ENCODE data around the gene KCNJ13.

KCNJ13 gene

DNA sequence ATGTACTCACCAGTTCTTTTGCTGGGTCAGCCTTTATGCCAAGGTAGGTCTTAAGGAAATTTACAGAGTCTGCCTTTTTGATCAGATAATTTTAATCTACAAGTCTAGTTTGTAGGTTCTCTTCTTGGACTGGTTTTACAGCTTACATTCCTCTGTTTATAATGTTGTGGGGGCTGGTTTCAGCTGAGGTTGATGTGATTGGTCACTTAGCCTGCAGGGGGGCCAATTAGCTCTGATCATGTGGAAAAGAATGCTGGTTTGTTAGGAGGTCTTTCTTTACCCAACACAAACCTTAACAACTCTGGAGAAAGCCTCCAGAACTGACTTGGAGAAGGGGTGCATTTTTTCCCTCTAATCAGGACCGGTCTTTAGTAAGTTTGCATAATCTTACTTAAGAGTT is at the start of gene KCNJ13:
KCNJ13 (minus strand) TSS at position 131 of the 400 bp plus-strand sequence. CDS start 5,203 bp downstream, outside the sequence.
- Histone ChIP-seq H3K4me3 (ENCODE audit: low read depth, low read length) (no peak within 1 kb of the TSS), H3K27ac (ENCODE audit: low read depth, low read length) (peak within 1 kb of the TSS; percentile 37), H3K36me3 (ENCODE audit: control insufficient read depth, insufficient read depth, low read length) (peaks cover 21% of the 10 kb centered on the region), H3K27me3 (ENCODE audit: control insufficient read depth, insufficient read depth, low read length) (no peaks in the 10 kb centered on the region), H3K9me3 (ENCODE audit: control insufficient read depth, insufficient read depth, low read length) (no peaks in the 10 kb centered on the region), H3K4me1 (ENCODE audit: control insufficient read depth, insufficient read depth, low read length) (peaks cover 10% of the 10 kb centered on the region), H3K9ac (ENCODE audit: low read depth, low read length) (no peak within 1 kb of the TSS)

DNA sequence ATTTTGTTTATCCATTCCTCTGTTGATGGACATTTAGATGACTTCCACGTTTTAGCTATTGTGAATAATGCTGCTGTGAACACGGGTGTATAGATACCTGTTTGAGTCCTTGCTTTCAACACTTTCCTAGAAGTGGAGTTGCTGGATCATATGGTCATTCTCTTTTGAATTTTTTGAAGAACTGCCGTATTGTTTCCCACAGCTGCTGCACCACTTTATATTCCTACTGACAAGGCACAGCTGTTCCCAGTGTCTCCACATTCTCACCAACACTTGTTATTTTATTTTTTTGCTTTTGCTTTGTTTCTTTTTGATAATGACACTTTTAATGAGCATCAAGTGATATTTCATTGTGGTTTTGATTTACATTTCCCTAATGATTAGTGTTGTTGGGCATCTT is 41.4 kb upstream of the KCNJ13 start:
- Histone ChIP-seq H3K9ac (ENCODE audit: low read depth, low read length) (no peak overlapping the region), H3K4me3 (ENCODE audit: low read depth, low read length) (no peak overlapping the region), H3K9me3 (ENCODE audit: control insufficient read depth, insufficient read depth, low read length) (no peaks in the 10 kb centered on the region), H3K4me1 (ENCODE audit: control insufficient read depth, insufficient read depth, low read length) (peaks cover 11% of the 10 kb centered on the region; the same call in 1 of the 2 replicates), H3K36me3 (ENCODE audit: control insufficient read depth, insufficient read depth, low read length) (peaks cover 77% of the 10 kb centered on the region), H3K27ac (ENCODE audit: low read depth, low read length) (no peak overlapping the region), H3K27me3 (ENCODE audit: control insufficient read depth, insufficient read depth, low read length) (no peaks in the 10 kb centered on the region)

DNA sequence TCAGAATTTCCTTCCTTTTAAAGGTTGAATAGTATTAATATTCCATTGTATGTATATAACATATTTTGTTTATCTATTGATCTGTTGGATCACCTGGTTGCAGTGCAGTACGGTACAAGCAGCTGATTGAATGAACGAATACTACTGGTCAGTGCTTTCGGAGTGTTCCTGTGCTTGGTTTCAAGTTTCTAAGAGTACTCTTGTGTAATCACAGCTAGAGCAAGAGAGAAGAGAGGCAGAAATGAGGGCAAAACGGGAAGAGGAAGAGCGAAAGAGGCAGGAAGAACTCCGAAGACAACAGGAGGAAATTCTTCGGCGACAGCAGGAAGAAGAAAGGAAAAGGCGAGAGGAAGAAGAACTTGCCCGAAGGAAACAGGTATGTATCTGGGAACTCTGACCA is 40.3 kb upstream of the KCNJ13 start:
- Histone ChIP-seq H3K4me3 (ENCODE audit: low read depth, low read length) (no peak overlapping the region), H3K27me3 (ENCODE audit: control insufficient read depth, insufficient read depth, low read length) (no peaks in the 10 kb centered on the region), H3K9me3 (ENCODE audit: control insufficient read depth, insufficient read depth, low read length) (no peaks in the 10 kb centered on the region), H3K27ac (ENCODE audit: low read depth, low read length) (no peak overlapping the region), H3K36me3 (ENCODE audit: control insufficient read depth, insufficient read depth, low read length) (peaks cover 84% of the 10 kb centered on the region), H3K4me1 (ENCODE audit: control insufficient read depth, insufficient read depth, low read length) (peaks cover 11% of the 10 kb centered on the region; the same call in 1 of the 2 replicates), H3K9ac (ENCODE audit: low read depth, low read length) (no peak overlapping the region)

DNA sequence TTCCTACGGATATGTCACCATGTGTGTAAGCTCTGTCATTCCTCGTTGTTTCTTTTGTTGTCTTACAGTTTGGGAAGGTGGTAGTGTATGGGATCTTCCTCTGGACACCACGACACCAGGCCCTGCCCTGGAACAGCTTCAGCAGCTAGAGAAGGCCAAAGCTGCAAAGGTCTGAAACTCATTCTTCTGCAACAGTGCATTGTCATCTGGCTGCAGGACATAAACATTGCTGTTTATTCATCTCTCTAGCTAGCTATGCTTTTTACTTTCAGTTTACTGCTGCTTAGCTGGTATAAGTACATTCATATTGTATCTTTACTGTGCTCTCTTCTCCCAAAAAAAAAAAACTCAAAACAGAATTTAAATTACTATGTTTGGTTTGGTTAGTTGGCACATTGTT is 39.2 kb upstream of the KCNJ13 start:
- Histone ChIP-seq H3K27ac (ENCODE audit: low read depth, low read length) (no peak overlapping the region), H3K4me3 (ENCODE audit: low read depth, low read length) (no peak overlapping the region), H3K36me3 (ENCODE audit: control insufficient read depth, insufficient read depth, low read length) (peaks cover 88% of the 10 kb centered on the region), H3K9me3 (ENCODE audit: control insufficient read depth, insufficient read depth, low read length) (no peaks in the 10 kb centered on the region), H3K9ac (ENCODE audit: low read depth, low read length) (no peak overlapping the region), H3K4me1 (ENCODE audit: control insufficient read depth, insufficient read depth, low read length) (peaks cover 11% of the 10 kb centered on the region; the same call in 1 of the 2 replicates), H3K27me3 (ENCODE audit: control insufficient read depth, insufficient read depth, low read length) (no peaks in the 10 kb centered on the region)

DNA sequence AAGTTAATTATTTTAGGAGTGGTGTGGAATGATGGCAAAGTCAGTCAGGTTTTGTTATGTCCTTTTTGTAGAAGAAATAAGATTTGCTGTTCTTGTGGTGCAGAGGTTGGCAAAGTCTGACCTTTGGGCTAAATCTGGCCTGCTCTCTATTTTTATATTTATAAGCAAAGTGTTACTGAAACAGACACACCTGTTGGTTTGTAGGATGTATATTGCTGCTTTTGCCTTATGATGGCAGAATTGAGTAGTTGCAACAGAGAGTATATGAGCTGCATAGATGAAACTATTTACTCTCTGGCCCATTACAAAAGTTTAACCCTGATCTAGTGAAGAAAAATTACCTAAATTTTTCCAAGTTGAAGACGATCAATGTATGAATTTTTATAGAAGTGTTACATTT is 34.1 kb upstream of the KCNJ13 start:
- no peak overlapping the region for H3K9ac ChIP-seq (ENCODE audit: low read depth, low read length)
- no peaks in the 10 kb centered on the region for H3K4me1 ChIP-seq (ENCODE audit: control insufficient read depth, insufficient read depth, low read length)
- H3K9me3 ChIP-seq (ENCODE audit: control insufficient read depth, insufficient read depth, low read length): no peaks in the 10 kb centered on the region
- H3K36me3 ChIP-seq (ENCODE audit: control insufficient read depth, insufficient read depth, low read length): peaks cover 81% of the 10 kb centered on the region
- H3K27me3 ChIP-seq (ENCODE audit: control insufficient read depth, insufficient read depth, low read length): no peaks in the 10 kb centered on the region
- no peak overlapping the region for H3K27ac ChIP-seq (ENCODE audit: low read depth, low read length)
- no peak overlapping the region for H3K4me3 ChIP-seq (ENCODE audit: low read depth, low read length)

DNA sequence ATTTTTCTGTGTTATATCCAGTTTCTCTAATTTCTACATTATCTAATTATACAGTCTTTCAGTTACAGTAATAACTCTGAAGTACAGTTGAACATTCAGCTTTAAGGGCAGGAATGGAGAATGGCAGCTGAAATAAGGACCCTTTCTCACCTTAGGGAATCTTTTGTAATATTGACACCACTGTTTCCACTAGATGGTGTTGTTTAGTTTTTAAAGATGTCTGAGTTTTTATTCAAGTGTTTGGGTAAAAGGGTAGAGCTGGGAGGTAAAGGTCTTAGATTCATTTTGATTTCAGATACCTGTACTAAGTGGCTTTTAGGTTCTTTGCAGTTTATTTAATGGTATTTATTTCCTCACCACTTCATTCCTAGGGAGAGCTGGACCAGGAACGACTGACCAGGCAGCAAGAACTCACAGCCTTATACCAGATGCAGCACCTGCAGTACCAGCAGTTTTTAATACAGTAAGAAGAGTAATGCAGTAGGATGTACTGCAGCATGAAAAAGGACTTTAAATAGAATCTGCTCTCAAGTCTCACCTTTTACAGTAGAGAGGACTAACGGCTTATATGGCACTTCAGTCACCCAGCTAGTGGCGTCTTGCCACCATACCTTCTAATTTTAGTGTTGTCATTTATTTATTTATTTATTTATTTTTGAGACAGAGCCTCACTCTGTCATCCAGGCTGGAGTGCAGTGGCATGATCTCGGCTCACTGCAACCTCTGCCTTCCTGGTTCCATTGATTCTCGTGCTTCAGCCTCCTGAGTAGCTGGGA is 33.2 kb upstream of the KCNJ13 start:
- Histone ChIP-seq H3K27me3 (ENCODE audit: control insufficient read depth, insufficient read depth, low read length) (no peaks in the 10 kb centered on the region), H3K36me3 (ENCODE audit: control insufficient read depth, insufficient read depth, low read length) (peaks cover 77% of the 10 kb centered on the region), H3K9me3 (ENCODE audit: control insufficient read depth, insufficient read depth, low read length) (no peaks in the 10 kb centered on the region), H3K4me3 (ENCODE audit: low read depth, low read length) (no peak overlapping the region), H3K27ac (ENCODE audit: low read depth, low read length) (no peak overlapping the region), H3K4me1 (ENCODE audit: control insufficient read depth, insufficient read depth, low read length) (no peaks in the 10 kb centered on the region), H3K9ac (ENCODE audit: low read depth, low read length) (no peak overlapping the region)

DNA sequence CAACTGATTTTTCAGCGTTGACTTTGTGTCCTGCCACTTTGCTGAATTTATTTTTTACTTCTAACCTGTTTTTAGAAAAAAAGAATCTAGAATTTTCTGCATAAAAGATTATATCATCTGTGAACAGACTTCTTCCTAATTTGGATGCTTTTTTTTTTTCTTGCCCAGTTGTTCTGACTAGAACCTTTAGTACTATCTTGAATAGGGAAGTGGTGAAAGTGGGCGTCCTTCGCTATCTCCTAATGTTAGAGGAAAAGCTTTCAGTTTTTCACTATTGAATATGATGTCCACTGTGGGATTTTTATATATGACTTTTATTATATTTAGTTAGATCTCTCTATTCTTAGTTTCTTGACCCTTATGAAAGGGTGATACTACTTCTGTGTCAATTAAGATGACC is 25.7 kb upstream of the KCNJ13 start:
- Histone ChIP-seq H3K4me3 (ENCODE audit: low read depth, low read length) (no peak overlapping the region), H3K36me3 (ENCODE audit: control insufficient read depth, insufficient read depth, low read length) (peaks cover 37% of the 10 kb centered on the region), H3K9ac (ENCODE audit: low read depth, low read length) (no peak overlapping the region), H3K9me3 (ENCODE audit: control insufficient read depth, insufficient read depth, low read length) (no peaks in the 10 kb centered on the region), H3K4me1 (ENCODE audit: control insufficient read depth, insufficient read depth, low read length) (peaks cover 4% of the 10 kb centered on the region; the same call in 1 of the 2 replicates), H3K27ac (ENCODE audit: low read depth, low read length) (no peak overlapping the region), H3K27me3 (ENCODE audit: control insufficient read depth, insufficient read depth, low read length) (no peaks in the 10 kb centered on the region)

DNA sequence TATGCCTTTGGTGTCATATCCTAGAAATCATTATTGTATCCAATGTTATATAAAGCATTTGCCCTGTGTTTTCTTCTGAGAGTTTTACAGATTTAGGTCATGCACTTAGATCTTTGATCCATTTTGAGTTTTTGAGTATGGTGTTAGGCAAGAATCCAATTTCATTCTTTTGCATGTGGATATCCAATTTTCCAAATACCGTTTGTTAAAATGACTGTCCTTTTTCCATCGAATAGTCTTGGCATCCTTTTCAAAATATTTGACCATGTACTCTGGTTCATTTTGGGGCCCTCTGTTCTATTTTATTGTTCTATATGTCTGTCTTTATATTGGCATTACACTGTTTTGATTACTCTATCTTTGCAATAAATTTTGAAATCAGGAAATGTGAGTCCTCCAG is 23.8 kb upstream of the KCNJ13 start:
- H3K36me3 ChIP-seq (ENCODE audit: control insufficient read depth, insufficient read depth, low read length): peaks cover 42% of the 10 kb centered on the region
- H3K27ac ChIP-seq (ENCODE audit: low read depth, low read length): no peak overlapping the region
- no peak overlapping the region for H3K4me3 ChIP-seq (ENCODE audit: low read depth, low read length)
- no peak overlapping the region for H3K9ac ChIP-seq (ENCODE audit: low read depth, low read length)
- H3K9me3 ChIP-seq (ENCODE audit: control insufficient read depth, insufficient read depth, low read length): no peaks in the 10 kb centered on the region
- peaks cover 4% of the 10 kb centered on the region; the same call in 1 of the 2 replicates for H3K4me1 ChIP-seq (ENCODE audit: control insufficient read depth, insufficient read depth, low read length)
- no peaks in the 10 kb centered on the region for H3K27me3 ChIP-seq (ENCODE audit: control insufficient read depth, insufficient read depth, low read length)

DNA sequence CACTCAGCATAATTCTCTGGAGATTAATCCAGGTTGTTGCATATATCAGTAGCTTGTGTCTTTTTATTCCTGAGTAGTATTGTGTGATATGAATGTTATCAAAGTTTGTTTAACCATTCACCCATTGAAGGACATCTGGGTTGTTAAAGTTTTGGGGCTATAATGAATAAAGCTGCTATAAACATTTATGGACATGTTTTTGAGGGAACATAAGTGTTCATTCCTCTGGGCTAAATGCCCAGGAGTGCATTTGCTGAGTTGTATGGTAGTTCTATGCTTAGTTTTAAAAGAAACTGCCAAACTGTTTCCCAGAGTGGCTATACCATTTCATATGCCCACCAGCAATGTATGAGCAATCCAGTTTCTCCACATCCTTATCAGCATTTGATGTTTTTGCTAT is 21.8 kb upstream of the KCNJ13 start:
- H3K9ac ChIP-seq (ENCODE audit: low read depth, low read length): no peak overlapping the region
- H3K9me3 ChIP-seq (ENCODE audit: control insufficient read depth, insufficient read depth, low read length): no peaks in the 10 kb centered on the region
- peaks cover 59% of the 10 kb centered on the region for H3K36me3 ChIP-seq (ENCODE audit: control insufficient read depth, insufficient read depth, low read length)

DNA sequence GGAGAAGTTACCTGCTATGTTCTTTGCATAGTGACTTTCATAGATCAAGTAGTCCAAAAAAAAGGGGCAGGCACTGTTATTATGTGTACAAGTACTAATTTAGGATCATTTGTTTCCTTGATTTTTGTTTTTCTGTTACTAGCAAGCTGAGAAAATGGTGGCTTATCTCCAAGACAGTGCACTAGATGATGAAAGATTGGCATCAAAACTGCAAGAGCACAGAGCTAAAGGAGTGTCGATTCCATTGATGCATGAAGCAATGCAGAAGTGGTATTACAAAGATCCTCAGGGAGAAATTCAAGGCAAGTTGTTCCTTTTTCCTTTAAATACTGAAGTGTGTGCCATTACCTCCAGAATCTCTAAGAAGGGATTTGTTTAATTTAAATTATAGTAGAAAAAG is 19.6 kb upstream of the KCNJ13 start:
- Histone ChIP-seq H3K9ac (ENCODE audit: low read depth, low read length) (no peak overlapping the region), H3K9me3 (ENCODE audit: control insufficient read depth, insufficient read depth, low read length) (no peaks in the 10 kb centered on the region), H3K4me3 (ENCODE audit: low read depth, low read length) (no peak overlapping the region), H3K4me1 (ENCODE audit: control insufficient read depth, insufficient read depth, low read length) (peaks cover 4% of the 10 kb centered on the region; the same call in 1 of the 2 replicates), H3K36me3 (ENCODE audit: control insufficient read depth, insufficient read depth, low read length) (peaks cover 82% of the 10 kb centered on the region), H3K27me3 (ENCODE audit: control insufficient read depth, insufficient read depth, low read length) (no peaks in the 10 kb centered on the region), H3K27ac (ENCODE audit: low read depth, low read length) (no peak overlapping the region)

More for the DNA sequence above, 21.8 kb upstream of the KCNJ13 start:
- H3K4me1 ChIP-seq (ENCODE audit: control insufficient read depth, insufficient read depth, low read length): peaks cover 4% of the 10 kb centered on the region; the same call in 1 of the 2 replicates
- H3K27me3 ChIP-seq (ENCODE audit: control insufficient read depth, insufficient read depth, low read length): no peaks in the 10 kb centered on the region
- no peak overlapping the region for H3K4me3 ChIP-seq (ENCODE audit: low read depth, low read length)
- H3K27ac ChIP-seq (ENCODE audit: low read depth, low read length): no peak overlapping the region

DNA sequence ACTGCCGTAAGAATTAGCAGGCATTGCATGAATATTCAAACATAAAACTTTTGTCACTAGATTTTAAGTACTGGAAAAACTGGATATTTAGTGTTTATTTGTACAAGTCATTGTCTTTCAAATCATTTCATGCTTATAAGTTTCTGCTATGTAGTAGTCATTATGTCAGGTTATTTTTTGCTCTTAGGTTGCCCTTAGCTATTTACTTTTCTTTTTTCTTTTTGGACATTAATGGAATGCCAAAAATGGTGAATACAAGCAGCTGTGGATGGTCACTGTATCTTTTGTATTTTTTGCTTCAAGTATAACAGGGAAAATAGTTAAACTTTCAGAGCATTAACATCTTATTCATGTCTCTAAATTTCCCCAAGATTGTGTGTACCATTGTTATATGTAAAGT is 18.6 kb upstream of the KCNJ13 start:
- no peak overlapping the region for H3K9ac ChIP-seq (ENCODE audit: low read depth, low read length)
- H3K4me3 ChIP-seq (ENCODE audit: low read depth, low read length): no peak overlapping the region
- H3K9me3 ChIP-seq (ENCODE audit: control insufficient read depth, insufficient read depth, low read length): no peaks in the 10 kb centered on the region
- no peak overlapping the region for H3K27ac ChIP-seq (ENCODE audit: low read depth, low read length)
- no peaks in the 10 kb centered on the region for H3K27me3 ChIP-seq (ENCODE audit: control insufficient read depth, insufficient read depth, low read length)
- peaks cover 2% of the 10 kb centered on the region; the same call in 1 of the 2 replicates for H3K4me1 ChIP-seq (ENCODE audit: control insufficient read depth, insufficient read depth, low read length)
- H3K36me3 ChIP-seq (ENCODE audit: control insufficient read depth, insufficient read depth, low read length): peaks cover 83% of the 10 kb centered on the region
